Measurements from ENCODE around the gene MBOAT1.
"Not testable (repeated sequence)": the region's sequence is repeated elsewhere in the genome, so short reads cannot be mapped to it uniquely, and the experiment has no call there.

Gene MBOAT1

DNA sequence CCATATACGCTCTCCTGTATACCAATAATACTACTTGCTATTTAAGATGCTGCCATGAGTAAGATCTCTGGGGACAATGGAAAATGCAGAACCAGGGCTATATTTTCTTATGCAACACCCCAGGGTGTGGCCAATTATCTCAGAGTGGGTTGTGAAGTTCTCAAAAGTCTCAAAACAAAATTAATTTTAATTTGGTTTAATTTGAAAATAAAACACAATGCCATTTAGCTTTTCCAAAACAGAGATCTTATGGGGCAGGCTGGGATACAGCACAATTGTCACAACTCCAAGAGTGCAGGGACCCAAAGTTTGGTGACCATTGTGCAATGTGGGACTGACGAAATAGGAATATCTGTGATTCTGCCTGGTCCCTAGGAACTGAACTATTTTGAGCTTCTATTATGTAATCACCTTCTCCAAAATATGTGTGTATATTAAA is 43.1 kb downstream of the MBOAT1 start:
- peak; percentile 80 for DNase-seq

DNA sequence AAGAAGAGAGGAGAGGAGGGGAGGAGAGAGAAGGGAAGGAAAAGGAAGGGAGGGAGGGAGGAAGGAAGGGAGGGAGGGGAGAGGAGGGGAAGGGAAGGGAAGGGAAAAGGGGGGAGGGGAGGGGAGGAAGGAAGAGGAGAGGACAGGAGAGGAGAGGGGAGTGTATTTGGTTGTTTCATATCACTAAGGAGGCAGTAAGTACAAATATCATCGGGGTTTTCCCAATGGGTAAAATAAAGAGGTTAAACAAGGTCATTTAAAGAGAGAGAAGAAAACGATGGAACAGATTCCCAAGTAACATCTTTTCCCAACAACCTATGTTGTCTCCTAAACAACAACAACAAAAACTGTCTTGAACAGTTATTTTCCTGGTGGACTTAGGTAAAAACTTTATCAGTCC is 43.6 kb downstream of the MBOAT1 start:
- no peak for DNase-seq

DNA sequence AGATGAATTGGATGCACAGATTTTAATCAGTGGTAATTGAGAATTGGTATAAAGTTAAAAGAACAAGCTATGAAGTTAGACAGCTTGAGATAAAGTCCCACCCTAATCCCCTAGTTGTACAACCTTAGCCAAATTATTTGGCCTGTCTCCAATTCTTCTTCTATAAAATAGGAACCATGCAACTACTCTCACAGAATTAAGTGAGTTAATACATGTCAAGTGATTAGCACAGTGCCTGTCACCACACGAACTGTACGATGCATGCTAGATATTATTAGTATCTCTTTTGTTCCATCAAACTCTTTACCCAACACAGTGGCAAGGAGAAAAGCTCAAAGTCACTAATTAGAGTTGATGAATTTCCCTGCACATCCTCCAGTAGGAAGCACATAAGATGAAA is 44.7 kb downstream of the MBOAT1 start:
- DNase-seq, result peak; percentile 28

DNA sequence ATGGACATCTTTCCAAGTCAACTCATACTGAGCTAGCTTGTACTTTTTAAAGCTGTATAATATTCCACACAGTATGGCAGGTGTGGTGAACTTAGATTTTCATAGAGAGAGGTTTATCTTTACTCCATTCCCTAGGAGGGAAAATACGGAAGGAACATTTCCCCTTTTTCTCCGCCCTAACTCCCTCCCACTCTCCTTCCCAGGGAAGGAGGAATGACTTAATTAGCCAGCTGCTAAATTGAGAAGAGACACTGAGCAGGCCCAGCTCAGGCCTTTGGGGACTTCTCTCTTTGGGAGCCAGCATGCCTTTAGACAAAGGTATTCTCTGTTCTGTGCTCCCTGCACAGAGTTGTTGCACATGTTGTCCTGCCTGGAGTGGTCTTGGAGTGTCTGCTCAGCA is 46.1 kb downstream of the MBOAT1 start:
- no peak for DNase-seq

DNA sequence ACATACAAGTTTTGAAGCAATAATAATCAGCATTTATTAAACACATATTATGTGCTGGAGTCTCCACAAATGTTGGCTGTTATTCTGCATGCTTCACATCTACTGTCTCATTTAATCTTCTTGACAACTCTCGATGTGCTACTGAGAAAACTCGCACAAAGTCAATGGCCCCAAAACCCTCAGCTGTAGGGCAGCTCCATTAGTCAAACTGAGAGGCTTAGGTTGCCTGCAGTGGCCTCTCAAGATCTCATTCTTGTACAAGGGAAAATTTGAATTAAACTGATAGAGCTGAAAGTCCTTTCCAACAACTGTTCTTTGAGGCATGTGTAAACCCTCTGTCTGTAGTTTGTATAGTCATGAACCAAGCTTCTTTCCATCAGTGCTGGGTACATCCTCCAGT is 49.8 kb downstream of the MBOAT1 start:
- DNase-seq, result no peak

DNA sequence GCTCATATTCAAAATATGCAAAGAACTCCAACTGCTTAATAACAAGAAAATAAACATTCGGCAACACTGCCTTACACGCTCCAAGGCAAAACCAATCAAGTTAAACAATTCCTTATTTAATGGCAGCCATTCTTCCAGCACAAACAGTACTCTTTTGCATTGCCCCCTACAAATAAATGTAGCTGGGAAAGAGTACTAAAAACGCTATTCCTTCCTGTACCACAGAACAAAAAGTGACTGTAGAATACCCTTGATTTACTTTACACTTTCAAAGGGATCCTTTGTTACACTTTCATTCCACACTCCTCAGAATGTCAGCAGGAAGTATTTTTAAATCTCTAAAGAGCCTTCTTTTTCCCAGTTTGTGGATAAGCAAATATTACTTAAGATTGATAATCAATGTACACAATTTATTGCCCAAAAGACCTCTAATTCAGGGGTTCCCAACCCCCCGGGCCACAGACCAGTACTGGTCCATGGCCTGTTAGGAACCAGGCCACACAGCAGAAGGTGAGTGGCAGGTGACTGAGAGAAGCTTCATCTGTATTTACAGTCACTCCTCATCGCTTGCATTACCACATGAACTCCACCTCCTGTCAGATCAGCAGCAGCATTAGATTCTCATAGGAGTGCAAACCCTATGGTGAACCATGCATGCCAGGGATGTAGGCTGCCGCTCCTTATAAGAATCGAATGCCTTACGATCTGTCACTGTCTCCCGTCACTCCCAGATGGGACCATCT is 51.6 kb downstream of the MBOAT1 start:
- DNase-seq, result no peak

DNA sequence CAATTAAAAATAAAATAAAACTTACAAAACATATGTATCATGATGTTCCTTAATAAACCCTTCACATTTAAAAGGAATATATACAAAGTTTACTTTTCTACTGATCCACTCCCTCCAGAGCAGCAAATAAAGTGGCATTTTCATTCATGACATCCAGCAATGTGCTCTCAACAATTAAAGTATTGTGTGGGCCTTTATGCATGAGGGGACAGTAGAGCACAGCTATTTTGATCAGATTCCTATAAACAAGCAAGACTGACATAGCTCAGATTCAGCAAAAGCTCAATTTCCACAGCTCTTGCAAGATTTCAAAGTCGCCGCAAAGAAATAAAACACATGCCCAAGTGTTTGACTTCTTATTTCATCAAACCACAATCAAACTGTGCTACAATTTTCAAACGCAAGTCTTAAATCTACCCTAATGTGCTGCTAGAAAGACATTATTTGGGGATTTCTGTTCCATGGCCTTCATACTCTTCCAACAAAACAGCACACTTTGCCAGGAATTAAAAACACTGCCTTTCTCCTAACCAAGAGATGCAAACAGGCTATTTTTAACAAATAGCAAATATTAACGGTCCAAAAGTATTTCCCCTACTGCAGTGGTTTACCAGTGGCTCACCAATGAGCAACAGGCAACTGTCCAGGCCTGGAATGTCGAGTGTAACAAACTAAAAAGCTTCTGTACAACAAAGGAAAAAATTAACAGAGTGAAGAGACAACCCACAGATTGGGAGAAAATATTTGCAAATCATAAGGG is 52.3 kb downstream of the MBOAT1 start:
- no peak for DNase-seq

DNA sequence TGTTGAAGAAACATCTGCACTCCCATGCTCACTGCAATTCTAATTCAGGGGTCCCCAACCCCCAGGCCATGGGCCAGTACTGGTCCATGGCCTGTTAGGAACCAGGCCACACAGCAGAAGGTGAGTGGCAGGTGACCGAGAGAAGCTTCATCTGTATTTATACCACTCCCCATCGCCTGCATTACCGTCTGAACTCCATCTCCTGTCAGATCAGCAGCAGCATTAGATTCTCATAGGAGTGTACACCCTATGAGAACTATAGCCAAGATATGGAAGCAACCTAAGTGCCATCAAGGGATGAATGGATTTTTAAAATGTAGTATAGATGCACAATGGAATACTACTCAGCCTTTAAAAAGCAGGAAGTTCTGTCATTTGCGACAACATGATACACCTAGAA is 53.2 kb downstream of the MBOAT1 start:
- DNase-seq, result no peak

DNA sequence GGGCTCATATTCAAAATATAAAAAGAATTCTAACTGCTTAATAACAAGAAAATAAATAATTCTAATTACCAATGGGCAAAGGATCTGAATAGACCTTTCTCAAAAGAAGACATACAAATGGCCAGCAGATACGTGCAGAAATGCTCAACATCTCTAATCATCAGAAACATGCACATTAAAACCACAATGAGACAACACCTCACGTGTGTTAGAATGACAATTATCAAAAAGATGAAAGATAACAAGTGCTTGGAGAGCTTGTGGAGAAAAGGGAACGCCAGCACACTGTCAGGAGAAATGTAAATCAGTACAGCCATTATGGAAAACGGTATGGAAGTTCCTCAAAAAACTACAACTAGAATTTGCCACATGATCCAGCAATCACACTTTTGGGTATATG is 53.6 kb downstream of the MBOAT1 start:
- DNase-seq, result peak; percentile 42

DNA sequence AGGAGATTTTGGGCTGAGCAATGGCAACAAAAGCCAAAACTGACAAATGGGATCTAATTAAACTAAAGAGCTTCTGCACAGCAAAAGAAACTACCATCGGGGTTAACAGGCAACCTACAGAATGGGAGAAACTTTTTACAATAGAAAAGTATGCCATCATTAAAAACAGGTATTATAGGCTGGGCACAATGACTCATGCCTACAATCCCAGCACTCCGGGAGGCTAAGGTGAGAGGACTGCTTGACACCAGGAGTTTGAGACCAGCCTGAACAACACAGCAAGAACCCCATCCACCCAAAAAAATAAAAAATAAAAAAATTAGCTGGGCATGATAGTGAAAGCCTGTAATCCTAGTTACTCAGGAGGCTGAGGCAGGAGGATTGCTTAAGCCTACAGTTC is 55.4 kb downstream of the MBOAT1 start:
- DNase-seq, result no peak

DNA sequence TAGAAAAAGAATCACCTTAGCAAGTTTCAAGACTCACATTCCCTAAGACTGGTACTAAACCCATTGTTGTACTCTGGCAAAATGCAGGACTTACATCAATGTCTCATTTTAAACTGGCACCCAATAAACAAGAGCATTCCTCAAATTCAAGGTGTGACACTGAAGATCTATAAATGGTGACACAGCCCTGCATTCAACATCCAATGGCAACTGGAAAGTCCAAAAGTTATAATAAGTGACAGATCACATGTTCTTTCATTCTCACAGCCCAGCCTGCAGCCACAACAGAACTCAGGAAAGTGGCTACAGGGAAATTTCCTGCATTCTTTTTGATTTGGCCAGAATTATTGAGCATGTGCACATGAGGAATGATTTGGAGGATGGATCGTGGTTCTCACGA is 57.5 kb downstream of the MBOAT1 start:
- DNase-seq, result no peak

DNA sequence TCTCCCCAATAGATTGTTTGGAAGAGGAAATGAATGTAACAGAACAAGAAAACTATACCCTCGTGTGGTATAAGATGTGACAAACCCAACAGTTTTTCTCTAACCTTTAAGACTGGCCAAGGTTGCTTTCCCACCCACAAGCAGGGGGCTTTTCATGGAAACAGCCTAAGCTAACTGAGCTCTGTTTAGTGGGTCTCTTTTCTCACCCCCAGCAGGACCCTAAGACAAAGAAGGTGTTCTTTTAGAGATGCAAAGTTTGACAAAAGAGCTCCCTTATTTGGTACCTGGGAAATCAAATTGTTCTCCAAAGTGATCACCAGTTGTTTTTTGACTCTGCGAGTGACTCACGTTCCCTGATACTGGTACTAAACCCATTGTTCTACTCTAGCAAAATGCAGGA is 59.1 kb downstream of the MBOAT1 start:
- no peak for DNase-seq

DNA sequence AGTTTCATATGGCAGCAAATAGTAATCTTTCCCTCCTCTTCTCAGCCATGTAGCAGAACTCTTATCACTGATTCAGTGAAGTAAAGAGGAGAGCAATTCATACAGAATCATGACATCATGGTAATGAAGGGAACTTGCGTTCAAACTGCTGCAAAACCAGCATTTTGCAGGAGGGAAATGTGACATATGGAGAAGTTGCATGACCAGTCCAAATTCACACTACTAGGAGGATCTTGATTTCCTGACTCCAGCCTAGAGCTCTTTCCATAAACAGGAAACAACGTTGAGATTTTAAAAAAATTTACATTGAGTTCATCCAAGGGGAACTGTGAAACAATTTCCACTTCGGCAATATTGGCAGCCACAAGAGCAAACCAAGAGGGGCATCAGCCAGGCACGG is 63.8 kb downstream of the MBOAT1 start:
- DNase-seq, result no peak

DNA sequence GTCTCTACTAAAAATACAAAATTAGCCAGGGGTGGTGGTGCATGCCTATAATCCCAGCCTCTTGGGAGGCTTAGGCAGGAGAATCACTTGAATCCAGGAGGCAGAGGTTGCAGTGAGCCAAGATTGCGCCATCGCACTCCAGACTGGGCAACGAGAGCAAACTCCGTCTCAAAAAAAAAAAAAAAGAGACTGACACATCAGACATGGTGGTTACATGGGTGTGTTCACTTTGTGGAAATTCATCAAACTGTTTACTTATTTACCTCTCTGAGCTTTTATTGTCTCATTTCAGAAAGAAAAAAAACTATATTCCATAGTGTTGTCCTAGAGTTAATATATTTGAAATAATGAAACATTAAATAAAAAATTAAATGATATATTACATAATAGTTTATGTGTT is 64.8 kb downstream of the MBOAT1 start:
- DNase-seq, result no peak

DNA sequence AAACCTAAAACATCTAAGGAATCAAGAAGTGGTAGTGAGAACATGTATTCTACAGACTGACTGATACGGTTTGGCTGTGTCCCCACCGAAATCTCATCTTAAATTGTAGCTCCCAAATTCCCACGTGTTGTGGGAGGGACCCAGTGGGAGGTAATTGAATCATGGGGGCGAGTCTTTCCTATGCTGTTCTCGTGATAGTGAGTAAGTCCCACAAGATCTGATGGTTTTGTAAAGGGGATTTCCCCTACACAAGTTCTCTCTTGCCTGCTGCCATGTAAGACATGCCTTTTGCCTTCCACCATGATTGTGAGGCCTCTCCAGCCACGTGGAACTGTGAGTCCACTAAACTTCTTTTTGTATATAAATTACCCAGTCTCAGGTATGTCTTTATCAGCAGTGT is 65.4 kb downstream of the MBOAT1 start:
- not testable (repeated sequence) for DNase-seq

DNA sequence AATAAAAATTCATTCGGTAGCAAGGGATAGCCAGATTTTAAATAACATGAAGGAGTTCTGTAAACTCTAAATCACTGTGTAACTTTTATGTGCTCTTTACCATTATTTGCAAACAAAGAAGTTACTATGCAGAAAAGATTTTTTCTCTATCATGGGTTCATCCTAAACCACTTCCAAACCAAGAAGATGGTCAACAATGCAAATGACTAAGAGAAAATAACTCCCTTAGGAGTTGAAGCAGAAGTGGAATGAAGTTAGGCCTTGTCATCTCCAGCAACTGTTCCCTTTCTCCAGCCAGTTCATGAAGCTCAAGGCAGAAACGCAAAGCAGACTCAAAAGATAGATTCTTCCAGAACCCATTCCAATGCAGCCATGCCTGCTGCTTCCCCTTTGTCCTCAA is 66.0 kb downstream of the MBOAT1 start:
- DNase-seq, result no peak

DNA sequence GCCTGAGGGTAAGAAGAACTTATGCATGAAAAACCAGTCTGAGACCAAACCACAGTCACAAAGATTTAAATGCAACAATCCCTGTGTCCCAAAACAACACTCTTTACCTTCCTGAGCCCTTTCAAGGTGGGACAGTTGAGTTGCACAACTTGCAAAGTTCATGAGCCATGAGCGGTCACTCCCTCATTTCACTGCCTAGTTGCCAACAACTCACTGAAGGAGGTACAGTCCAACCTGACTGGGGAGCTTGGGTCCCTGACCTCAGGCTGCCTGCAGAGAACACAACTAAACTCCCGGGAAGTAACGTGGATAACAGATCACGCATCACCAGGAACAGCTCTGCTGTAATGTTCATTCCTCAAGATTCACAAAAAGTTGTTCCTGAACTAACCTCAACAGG is 69.4 kb downstream of the MBOAT1 start:
- DNase-seq, result no peak

DNA sequence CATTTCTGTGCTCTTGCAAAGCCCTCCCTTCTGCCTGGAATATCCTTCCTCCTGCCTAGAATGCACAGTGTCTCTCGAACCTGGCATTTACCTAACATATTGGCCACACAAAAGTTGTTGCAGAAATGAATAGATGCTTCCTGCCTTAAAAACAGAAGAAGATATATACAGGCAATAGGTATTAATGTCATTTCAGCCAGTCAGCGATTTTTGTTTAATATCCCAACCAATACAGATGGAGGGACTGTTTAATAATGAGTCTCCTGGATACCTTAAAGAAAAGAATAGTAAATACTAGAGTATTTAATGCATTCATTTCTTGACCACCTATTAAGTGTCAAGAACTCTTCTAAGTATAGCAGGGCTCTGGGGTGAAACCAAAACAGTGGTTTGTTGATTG is 70.3 kb downstream of the MBOAT1 start:
- no peak for DNase-seq

DNA sequence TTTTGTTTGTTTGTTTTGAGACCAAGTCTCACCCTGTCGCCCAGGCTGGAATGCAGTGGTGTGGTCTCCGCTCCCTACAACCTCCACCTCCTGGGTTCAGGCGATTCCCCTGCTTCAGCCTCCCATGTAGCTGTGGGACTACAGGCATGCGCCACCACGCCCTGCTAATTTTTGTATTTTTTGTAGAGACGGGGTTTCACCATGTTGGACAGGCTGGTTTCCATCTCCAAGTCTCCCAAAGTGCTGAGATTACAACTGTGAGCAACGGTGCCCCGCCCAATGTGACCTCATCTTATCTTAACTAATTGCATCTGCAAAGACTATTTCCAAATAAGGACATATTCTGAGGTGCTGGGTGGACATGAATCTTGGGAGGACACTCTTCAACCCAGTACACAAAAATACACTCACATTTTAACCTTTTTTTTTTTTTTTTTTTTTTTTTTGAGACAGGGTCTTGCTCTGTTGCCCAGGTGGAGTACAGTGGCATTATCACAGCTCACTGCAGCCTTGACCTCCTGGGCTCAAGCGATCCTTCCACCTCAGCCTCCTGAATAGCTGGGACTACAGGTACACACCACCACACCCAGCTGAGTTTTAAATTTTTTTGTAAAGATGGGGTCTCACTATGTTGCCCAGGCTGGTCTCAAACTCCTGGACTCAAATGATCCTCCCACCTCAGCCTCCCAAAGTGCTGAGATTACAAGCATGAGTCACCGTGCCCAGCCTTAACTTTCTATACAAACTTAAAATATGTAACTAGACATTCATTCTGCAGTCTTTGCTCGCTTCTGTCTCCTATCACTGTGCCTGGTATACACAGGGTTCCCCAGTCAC is 72.9 kb downstream of the MBOAT1 start:
- DNase-seq, result peak; percentile 23

DNA sequence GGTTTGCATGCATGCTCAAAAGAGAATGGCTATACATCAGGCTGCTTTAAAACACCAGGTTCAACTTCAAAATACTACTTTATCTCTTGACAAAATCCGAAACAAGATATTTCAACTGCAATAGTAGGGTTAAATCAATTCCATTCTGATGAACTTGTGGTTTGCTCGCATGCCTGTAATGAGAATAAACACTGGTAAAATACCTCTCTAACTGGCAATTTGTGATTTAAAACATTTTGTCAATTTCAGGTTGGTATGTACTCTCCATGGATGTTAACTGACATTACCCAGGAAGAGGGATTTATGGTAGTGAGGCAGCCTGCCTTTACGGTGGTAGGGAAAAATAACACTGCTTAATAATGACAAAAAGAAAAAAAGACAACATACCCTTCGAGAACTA is 74.4 kb downstream of the MBOAT1 start:
- no peak for DNase-seq

DNA sequence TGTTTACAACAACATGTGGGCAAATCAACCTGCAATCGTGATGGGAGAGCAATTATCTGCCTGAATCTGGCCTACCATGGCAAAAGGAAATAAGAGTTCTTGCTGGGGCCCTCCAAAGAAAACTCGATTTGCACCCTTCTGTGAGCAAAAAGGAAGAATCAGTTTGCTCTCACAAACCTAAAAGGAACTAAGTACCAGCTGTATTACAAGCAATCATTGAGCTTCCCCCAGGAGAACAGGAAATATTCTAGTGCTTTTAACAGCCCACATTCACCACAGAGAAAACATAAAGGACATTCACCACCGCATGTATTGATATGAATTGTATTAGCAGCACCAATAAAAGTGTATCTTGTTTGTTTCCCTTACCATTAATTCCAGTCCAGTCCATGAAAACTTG is 75.0 kb downstream of the MBOAT1 start:
- no peak for DNase-seq

DNA sequence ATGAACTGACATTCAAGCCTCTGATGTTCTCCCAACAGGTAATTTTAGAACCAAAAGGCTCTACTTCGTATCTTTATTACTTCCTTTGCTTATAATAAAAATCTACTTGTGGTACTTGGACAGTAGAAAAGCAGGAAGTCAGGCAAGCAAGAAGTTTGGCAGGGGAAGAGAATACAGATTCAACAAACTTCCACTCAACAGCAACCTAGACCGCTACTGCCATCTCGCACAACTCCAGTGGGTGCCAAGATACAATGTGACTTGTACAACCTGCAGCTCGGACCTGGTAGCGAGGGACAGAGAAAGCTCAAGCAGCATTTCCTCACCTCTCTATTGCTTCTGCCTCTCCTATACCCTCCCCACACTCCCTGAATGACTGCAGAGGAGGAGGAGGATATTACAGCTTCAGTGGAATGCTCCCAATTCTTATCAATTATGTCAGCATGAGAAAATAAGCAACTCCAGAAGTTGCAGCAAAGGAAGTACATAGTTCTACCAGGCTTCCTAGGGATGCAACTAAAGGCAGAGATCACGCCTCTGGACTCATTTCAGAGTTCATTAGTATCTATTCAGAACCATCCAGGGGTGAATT is 76.5 kb downstream of the MBOAT1 start:
- DNase-seq, result no peak

DNA sequence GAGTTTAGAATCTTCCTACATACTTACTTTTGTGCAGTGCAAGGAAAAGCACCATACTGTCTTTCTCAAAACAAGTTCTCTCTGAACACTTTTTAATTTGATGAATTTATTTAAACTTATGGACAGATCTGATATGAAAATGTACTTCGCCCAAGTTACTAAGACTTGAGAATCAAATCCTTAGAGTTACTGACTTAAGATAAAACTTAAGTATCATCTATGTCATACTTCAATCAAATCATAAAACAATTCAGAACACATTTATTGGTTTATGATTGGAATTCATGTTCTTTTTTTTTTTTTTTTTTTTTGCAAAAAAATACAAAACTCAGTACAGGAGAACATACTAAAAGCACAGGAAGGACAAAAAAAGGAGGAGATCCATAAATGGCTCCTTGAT is 77.7 kb downstream of the MBOAT1 start:
- no peak for DNase-seq
